Measurements from ENCODE around the gene SF1.

DNA sequence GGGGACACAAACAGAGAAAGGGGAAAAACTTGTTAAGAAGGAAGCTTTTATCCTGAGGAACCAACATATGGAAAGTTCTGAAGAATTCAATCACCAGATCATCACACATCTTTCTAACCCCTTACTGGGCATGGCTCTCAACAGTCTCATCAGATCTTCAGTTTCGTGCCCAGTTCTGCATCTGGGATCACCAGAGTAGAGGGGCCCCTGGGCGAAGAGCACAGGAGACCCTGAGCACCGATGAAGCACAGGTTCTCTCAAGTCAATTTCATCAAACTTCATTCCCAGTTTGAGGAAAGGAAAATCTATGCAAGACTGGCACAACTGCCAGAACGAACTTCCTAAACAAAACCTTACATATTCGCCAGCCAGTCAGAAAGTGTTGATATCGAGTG is 10.0 kb downstream of the SF1 start:
- TF ChIP-seq, protein P1, sequence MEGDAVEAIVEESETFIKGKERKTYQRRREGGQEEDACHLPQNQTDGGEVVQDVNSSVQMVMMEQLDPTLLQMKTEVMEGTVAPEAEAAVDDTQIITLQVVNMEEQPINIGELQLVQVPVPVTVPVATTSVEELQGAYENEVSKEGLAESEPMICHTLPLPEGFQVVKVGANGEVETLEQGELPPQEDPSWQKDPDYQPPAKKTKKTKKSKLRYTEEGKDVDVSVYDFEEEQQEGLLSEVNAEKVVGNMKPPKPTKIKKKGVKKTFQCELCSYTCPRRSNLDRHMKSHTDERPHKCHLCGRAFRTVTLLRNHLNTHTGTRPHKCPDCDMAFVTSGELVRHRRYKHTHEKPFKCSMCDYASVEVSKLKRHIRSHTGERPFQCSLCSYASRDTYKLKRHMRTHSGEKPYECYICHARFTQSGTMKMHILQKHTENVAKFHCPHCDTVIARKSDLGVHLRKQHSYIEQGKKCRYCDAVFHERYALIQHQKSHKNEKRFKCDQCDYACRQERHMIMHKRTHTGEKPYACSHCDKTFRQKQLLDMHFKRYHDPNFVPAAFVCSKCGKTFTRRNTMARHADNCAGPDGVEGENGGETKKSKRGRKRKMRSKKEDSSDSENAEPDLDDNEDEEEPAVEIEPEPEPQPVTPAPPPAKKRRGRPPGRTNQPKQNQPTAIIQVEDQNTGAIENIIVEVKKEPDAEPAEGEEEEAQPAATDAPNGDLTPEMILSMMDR (conservative IDR thresholded peaks at IDR 0.05; ENCODE audit: low read length), result no peak
- TF ChIP-seq EZH2phosphoT487 (IDR thresholded peaks at IDR 0.05; ENCODE audit: borderline replicate concordance), result no peak
